ENCODE data around the gene CAMK2N2.

DNA sequence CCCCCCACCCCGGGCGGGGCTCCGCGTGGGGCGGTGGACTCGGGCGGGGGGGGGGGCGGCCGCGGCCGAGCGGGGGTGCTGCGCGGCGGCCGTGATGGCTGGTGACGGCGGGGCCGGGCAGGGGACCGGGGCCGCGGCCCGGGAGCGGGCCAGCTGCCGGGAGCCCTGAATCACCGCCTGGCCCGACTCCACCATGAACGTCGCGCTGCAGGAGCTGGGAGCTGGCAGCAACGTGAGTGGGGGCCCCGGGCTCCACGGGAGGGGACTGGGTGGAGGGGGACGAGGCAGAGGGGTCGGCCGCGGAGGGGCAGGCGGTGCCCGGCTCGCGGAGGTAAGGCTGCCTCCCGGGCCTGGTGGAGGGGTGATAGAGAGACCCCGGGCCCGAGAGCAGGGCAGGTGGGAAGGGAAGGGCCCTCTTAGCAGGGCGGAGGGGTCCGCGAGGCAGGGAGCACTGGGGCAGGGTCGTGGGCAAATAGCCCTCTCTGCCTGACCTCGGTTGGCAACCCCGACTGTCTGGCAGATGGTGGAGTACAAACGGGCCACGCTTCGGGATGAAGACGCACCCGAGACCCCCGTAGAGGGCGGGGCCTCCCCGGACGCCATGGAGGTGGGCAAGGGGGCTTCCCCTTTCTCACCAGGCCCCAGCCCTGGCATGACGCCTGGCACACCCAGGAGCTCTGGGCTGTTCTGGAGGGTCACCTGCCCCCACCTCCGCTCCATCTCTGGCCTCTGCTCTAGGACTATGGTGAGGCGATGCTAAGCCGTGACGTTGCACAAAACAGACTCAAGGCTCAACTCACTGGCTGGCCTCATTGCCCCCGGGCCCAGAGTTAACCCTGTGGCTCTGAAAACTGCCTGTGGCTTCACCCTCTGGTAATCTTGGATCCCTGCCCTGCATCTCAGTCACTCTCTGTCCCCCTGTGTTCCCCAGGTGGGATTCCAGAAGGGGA lies 14.9 kb upstream of the CAMK2N2 start, which contains the start of gene ECE2:
- TF ChIP-seq, protein P1, sequence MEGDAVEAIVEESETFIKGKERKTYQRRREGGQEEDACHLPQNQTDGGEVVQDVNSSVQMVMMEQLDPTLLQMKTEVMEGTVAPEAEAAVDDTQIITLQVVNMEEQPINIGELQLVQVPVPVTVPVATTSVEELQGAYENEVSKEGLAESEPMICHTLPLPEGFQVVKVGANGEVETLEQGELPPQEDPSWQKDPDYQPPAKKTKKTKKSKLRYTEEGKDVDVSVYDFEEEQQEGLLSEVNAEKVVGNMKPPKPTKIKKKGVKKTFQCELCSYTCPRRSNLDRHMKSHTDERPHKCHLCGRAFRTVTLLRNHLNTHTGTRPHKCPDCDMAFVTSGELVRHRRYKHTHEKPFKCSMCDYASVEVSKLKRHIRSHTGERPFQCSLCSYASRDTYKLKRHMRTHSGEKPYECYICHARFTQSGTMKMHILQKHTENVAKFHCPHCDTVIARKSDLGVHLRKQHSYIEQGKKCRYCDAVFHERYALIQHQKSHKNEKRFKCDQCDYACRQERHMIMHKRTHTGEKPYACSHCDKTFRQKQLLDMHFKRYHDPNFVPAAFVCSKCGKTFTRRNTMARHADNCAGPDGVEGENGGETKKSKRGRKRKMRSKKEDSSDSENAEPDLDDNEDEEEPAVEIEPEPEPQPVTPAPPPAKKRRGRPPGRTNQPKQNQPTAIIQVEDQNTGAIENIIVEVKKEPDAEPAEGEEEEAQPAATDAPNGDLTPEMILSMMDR (IDR thresholded peaks at IDR 0.05; ENCODE audit: low read length), result no peak
- no peak for TF ChIP-seq EZH2 (IDR thresholded peaks at IDR 0.05; ENCODE audit: borderline replicate concordance, low read length)

Measured in OCI-LY1 (cell line).